Hematopoietic multipotent progenitor cell treated with erythropoietin and hydrocortisone succinate and interleukin-3 and kit ligand, for 17 days (in vitro differentiated cells): ENCODE data around the gene NR5A1.

ENCODE experiments used
- DNase-seq: peaks from one replicate; pipeline ENCODE4 v3.0.0-alpha.2; 2015; ENCODE audit warnings: low spot score

The NR5A1 gene

GRCh38 chr9:124498499-124499146 is 8.6 kb downstream of the NR5A1 start:
- no peak for DNase-seq

DNA sequence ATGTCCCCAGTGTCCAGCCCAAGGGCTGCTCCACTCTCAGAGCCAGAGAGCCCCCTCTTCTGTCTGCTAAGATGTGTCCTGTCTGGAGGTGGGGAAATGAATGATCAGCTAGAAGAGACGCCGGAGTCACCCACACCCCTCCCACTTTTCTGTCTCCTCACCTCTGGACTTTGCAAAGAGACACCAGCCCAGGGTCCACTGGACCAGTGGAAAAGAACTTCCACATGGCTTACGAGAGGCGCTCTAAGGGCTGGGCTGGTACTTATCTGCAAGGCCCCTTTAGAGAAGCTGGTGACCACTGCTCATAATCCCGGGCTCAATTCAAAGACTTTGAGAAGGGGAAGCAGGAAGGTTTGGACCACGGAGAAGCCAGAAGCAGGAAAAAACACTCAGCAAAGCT is 9.2 kb downstream of the NR5A1 start:
- no peak for DNase-seq

DNA sequence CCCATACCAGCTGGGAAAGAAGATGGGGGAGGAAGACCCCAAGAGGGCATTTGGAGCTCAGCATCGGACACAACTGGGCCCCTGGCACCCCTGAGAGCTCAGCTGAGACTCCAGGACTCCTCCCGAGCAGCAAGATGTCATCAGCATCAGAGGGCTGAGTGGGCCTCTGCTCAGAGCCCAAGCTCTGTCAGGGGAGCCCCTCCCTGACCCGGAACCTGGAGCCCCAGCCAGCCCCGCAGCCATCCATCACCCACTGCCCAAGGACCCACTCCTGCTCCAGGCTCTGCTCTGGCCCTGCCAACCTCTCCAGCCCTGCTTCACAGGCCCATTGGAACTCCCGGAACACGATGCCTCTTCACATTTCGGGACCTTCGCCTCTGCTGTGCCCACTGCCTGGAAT is 9.8 kb downstream of the NR5A1 start:
- no peak for DNase-seq

DNA sequence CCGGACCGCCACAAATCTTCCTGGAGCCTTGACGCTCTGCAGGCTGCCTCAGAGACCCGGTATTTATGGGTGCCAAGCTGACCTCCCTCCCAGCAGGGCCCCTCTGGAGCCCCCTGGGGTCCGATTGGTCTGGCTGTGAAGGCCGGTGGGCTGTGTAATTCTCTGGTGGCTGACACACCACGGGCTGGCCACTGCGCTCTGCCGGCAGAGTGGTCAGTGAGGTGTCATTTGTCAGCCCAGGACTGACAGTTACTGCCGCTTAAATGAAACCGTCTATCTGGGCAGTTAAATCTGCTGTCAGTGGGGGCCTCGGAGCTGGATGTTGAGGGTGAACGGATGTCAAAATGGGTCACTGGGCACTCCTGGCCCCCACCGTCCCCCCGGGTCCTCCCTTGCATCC is 10.7 kb downstream of the NR5A1 start:
- DNase-seq: no peak

- DNase-seq: no peak
These were observed 11.1 kb downstream of the NR5A1 start for GRCh38 chr9:124496075-124496449.

- no peak for DNase-seq
These were observed 11.8 kb downstream of the NR5A1 start for GRCh38 chr9:124495126-124496074.

DNA sequence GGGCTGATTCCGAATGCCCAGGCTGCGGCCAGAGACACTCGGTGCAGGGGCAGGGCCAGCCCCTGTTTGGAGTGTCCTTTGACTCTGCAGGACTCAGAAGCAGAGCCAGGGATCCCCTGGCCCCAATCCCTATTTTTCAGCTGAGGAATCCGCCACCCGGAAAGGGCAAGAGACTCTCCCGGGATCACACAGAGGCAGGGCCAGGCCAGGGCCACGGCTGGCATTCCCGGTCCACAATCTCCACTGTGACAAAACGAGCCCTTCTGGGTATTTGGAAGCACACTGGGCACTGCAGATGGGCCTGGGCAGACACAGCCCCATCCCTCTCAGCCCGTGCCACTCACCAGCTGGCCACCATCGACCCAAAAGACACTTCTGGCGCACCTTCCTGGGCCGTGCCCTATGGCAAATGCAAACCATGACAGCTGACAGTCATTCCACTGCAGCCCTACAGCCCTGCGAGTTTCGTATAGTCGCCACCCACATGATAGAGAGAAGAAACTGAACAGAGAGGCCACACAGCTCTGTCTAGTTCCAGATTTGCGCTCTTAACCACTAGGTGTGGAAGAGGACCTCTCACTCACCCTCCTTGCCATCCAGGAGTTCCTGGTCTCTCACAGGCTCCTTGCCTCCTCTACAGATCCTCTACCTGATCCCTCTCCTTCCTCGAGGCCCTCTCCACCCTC is 13.3 kb downstream of the NR5A1 start:
- no peak for DNase-seq

GRCh38 chr9:124493218-124493617 is 14.0 kb downstream of the NR5A1 start:
- no peak for DNase-seq

GRCh38 chr9:124492818-124493217 is 14.4 kb downstream of the NR5A1 start:
- DNase-seq: no peak

DNA sequence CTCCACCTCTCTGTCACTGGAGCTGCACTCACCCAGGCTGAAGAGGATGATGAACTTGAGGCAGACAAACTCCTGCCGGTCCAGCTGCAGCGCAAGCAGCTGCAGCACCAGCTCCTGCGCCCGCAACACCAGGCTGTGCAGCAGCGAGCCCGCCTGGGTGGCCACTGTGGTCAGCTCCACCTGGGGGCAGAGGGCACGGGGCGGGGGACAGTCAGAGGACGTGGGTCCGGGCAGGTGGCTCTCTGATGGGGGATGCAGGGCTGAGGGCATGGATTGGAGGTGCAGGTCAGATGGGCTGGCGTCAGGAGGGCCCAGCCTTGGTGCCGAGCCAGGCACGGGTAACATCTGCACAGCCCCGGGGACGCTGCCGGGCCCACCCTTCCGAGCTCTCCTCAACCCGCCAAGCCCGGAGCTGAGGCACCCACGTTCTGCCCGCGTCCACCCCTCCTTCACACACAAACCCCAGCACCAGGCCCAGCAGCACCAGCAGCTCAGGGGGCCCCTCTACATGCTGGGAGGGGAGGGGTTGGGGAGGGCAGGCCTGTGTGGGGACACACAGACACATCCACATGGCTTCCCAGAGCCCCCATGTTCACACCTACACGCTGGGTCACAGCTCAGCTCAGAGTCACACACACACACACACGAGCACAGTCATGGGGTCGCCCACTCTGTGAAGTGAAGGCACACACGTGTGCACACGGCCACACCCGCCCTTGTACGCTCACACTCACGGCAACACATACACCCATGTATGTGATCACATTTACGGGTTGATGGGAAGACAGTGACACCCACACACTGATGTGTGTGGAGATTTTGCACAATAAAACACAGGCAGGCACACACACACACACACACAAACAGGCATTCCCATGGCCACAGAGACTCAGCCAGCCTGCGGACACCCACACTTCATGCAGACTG is 15.9 kb downstream of the NR5A1 start:
- DNase-seq: no peak

- DNase-seq: no peak
These were observed 17.2 kb downstream of the NR5A1 start for GRCh38 chr9:124490004-124490403.

DNA sequence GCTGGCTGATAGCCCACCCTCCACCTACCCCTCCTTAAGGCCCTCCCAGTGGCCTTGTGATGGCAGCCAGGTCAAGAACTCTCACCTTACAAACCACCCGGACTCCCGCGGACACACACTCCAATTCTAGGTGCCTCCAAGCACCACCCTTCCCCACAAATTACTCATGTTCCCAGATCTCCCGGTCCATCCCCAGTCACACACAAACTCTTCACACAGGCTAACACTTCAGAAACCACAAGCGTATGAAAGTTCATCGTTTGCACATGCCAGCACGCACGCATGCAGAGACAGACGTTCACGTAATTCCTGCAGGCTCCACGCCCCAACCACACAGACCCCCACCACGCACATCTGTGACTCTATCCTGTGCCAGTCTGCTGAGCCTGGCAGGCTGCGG is 18.0 kb downstream of the NR5A1 start:
- no peak for DNase-seq

DNA sequence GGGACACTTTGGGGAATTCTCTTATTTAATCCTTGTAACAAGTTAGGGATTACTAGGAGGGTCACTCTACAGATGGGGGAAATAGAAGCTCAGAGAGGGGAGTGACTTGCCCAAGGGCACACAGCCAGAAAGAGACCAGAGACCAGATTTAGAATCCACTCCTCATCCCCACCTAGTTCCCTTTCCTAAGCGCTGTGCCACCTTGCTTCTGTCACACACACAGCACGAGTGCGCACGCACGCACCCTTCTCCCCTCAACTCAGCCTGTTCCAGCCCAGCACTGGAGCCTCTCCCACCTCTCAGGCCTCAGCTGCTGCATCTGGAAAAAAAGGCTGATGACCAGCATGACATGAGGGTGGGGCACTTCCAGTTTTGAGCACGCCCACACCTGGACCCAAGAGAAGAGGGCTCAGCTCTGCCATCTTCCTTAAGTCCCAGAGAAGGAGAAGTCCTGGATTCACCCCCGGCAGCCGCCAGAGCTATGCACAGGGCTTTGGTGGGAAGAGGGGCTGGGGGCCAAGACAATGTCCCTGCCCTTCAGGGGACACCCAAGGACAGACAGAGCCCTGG is 18.5 kb downstream of the NR5A1 start:
- DNase-seq: no peak

DNA sequence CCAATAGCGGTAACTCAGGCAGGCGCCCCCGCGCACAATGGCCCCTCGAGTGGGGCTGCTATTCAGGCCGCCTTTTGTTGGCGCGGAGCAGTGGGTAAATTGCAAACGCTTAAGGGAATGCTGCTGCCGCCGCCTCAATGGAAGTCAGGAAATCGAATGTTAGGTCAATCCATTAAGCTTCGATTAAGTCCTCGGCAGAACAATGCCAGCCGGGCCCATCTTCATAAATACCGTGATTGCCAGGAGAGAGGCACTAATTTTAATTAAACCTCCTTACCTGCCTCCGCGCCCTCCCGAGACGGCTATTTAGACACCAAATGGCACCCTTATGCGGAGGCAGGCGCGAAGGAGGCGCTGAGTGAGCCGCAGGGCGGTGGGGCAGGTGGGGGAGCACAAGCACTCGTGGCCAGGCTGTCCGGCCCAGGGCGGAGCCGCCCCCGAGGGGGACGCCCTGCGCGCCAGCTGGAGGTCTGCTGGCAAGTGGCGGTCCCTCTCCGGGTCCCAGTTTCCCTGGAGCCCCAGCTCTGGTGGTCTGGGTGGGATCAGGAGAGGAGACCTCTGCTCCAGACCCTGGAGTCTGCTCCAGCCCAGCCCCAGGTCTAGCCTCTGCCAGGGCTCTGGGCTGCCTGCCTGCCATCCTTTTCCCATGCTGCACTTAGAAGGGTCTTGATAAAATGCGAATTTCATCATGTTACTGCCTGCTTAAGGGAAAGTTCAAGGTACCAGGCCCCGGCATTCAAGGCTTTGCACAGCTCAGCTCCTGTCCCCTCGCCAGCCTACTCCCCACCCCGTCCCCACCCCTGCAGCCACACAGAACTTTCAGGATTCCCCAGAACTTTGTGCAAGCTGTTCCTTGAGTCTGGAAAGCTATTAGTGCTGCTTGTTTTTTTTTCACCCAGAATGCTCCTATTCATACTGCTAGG is 19.7 kb downstream of the NR5A1 start:
- no peak for DNase-seq

DNA sequence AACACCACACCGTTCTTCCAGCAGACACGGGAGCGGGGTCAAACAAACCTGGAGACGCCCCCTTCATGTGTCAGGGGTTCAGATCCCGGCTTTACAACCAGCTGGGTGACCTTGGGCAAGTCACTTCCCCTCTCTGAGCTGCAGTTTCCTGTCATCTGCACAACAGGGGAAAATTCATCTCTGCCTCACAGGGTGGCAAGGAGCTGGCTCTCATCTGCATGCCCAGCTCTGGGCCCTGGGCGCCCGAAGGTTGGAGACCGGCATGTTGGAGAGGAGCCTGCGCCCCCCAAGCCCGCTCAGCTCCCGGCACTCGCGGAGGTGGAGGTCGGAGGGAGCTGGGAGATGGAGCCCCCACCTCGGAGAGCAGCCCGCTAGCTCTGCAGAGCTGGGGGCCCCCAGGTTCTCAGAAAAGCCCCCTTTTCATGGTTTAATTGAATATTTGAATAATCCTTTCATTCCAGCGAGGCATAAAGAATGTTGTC is 20.4 kb downstream of the NR5A1 start:
- no peak for DNase-seq

GRCh38 chr9:124485936-124486335 is 21.3 kb downstream of the NR5A1 start:
- no peak for DNase-seq

DNA sequence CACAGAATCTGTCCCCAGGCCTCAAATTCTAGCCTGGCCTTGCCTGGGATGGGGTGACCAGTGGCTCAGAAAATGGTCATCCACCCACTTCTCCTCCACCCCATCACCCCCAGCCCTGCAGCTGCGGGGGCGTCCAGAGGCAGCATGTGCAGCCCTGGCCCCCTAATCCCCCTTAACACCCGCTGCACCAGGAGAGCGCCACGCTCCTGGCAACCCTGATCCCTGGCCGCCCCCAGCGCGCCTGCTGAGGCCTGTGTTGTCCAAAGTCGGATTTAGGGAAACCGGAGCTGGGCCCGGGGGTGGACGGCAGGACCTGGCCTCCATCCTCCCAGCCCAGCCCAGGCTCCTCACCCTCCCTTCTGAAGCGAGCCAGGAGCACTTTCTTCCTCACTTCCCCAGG is 22.0 kb downstream of the NR5A1 start:
- DNase-seq: no peak

DNA sequence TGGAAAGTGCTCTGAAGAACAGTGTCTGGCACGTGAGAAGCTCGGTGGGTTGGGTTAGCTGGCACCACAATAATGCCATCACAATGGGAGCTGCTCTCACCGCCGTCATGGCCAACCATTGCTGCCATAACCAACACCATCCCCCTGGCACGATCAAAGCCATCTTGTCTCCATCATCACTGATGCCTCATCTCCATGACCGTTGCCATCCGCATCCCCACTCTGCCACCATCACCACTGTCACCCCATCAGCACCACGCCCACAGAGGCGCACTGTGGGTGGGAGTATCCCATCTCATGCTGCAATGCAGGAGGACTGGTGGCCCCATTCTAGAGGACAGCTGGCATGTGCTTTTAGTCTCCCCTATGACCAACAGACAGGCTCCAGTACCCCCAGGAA is 23.7 kb downstream of the NR5A1 start:
- no peak for DNase-seq

- no peak for DNase-seq
These were observed 24.7 kb downstream of the NR5A1 start for GRCh38 chr9:124482431-124483031.

DNA sequence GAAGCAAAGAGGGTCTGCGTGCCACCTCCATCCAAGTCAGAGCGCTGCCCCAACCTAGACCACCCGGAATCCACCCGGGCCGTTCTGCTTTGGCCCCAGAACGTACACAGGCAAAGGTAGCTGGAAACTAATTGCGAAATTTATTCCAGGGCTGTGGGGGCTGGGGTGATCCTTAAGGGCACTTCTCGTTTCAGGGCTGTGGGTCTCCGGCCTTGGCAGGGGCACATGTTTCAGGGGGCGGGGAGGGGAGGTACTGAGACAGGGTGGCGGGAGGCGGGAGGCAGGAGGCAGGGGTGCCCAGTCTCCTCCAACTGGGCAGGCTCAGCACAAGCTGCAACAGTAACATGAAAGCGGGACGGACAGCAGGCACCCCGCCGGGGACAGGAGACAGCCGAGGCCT is 26.1 kb downstream of the NR5A1 start:
- DNase-seq: no peak
